Endodermal cell (in vitro differentiated cells): Measurements from ENCODE around the gene FZD1. TPM values are rescaled to one million over a fixed set of nuclear protein-coding genes. Genes with fewer than 3 reads are reported as not detected.

Source experiments
- DNase-seq: peaks from one replicate; pipeline ENCODE4 v3.0.0-alpha.2; 2017
- H3K27ac ChIP-seq: 2 replicates; pipeline ENCODE4 v1.5.1; 2013; ENCODE audit warnings: mild to moderate bottlenecking, low read depth, low read length, moderate library complexity
- H3K27me3 ChIP-seq: 2 replicates; pipeline ENCODE4 v1.6.1; 2013; ENCODE audit warnings: mild to moderate bottlenecking, low read length, moderate library complexity; ENCODE audit not compliant: insufficient read depth, control insufficient read depth, poor library complexity, severe bottlenecking
- H3K36me3 ChIP-seq: 2 replicates; pipeline ENCODE4 v1.7.0; 2013; ENCODE audit warnings: mild to moderate bottlenecking, low read length, moderate library complexity; ENCODE audit not compliant: control insufficient read depth, insufficient read depth
- H3K4me1 ChIP-seq: one replicate; pipeline ENCODE4 v1.7.0; 2013; ENCODE audit warnings: low read length; ENCODE audit not compliant: control insufficient read depth, insufficient read depth
- H3K4me3 ChIP-seq: 2 replicates; pipeline ENCODE4 v1.5.1; 2013; ENCODE audit warnings: mild to moderate bottlenecking, low read length, moderate library complexity
- H3K9ac ChIP-seq: 2 replicates; pipeline ENCODE4 v1.6.1; 2013; ENCODE audit warnings: mild to moderate bottlenecking, low read length, moderate library complexity; ENCODE audit not compliant: poor library complexity, severe bottlenecking; ENCODE audit errors: extremely low read depth
- H3K9me3 ChIP-seq: 2 replicates; pipeline ENCODE4 v1.6.1; 2013; ENCODE audit warnings: mild to moderate bottlenecking, low read length, moderate library complexity; ENCODE audit not compliant: control insufficient read depth
- H3K27ac Mint-ChIP-seq: 2 replicates; pipeline ENCODE4 v1.8.0; 2020; ENCODE audit warnings: mixed read lengths
- H3K27me3 Mint-ChIP-seq: 2 replicates; pipeline ENCODE4 v1.8.0; 2021; ENCODE audit warnings: mild to moderate bottlenecking, mixed read lengths; ENCODE audit not compliant: insufficient read depth
- H3K36me3 Mint-ChIP-seq: 2 replicates; pipeline ENCODE4 v1.8.0; 2020; ENCODE audit warnings: low read depth, mixed read lengths
- H3K4me1 Mint-ChIP-seq: 2 replicates; pipeline ENCODE4 v1.8.0; 2020; ENCODE audit warnings: mixed read lengths
- H3K4me3 Mint-ChIP-seq: 2 replicates; pipeline ENCODE4 v1.8.0; 2020; ENCODE audit warnings: mild to moderate bottlenecking, moderate library complexity, mixed read lengths
- H3K9me3 Mint-ChIP-seq: 2 replicates; pipeline ENCODE4 v1.8.0; 2020; ENCODE audit warnings: mild to moderate bottlenecking, mixed read lengths
- WGBS, 2 experiments: methylation state at CpG; one replicate each; pipeline versions ENCODE4 v1.1.5 to v1.1.7; 2013; ENCODE audit warnings: missing lambda C conversion rate in 2 of 2, mixed read lengths in 1 of 2; ENCODE audit not compliant: insufficient coverage in 1 of 2, insufficient read length in 1 of 2; 5-methylcytosine and 5-hydroxymethylcytosine counted together
- total RNA-seq, 2 donors: library from RNA; stranded (reverse); fragmentation: NEBNext Ultra II Directional in 1 of 2; extraction: Animal tissue kit (Norgen Biotek cat#: 25700) in 1 of 2; gene quantifications; 2 replicates in 1 of 2; 3 replicates in 1 of 2; pipeline ENCODE4 v1.2.1, GENCODE V29; 2021
- TF ChIP-seq, protein P1 (sequence below): fragments of 200-600 bp; sonication (generic); conservative IDR thresholded peaks from 2 replicates; pipeline ENCODE4 v1.5.0; 2021; ENCODE audit warnings: antibody characterized with exemption, mild to moderate bottlenecking

Gene FZD1
- total RNA-seq, 2 donors from 2014 or later, result 2.5 to 4.7 TPM

- H3K27me3 Mint-ChIP-seq, result peaks cover 42% of the 10 kb centered on the region
- H3K27me3 ChIP-seq, result peaks cover 6% of the 10 kb centered on the region
- TF ChIP-seq, protein P1, sequence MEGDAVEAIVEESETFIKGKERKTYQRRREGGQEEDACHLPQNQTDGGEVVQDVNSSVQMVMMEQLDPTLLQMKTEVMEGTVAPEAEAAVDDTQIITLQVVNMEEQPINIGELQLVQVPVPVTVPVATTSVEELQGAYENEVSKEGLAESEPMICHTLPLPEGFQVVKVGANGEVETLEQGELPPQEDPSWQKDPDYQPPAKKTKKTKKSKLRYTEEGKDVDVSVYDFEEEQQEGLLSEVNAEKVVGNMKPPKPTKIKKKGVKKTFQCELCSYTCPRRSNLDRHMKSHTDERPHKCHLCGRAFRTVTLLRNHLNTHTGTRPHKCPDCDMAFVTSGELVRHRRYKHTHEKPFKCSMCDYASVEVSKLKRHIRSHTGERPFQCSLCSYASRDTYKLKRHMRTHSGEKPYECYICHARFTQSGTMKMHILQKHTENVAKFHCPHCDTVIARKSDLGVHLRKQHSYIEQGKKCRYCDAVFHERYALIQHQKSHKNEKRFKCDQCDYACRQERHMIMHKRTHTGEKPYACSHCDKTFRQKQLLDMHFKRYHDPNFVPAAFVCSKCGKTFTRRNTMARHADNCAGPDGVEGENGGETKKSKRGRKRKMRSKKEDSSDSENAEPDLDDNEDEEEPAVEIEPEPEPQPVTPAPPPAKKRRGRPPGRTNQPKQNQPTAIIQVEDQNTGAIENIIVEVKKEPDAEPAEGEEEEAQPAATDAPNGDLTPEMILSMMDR, result no peak
- no peak overlapping the region for H3K4me3 Mint-ChIP-seq
- DNase-seq, result no peak
- 89 to 95% methylated on average over 4 to 5 of the region's 5 CpGs for WGBS, 2 experiments
- H3K9ac ChIP-seq, result no peak overlapping the region
- peaks cover 10% of the 10 kb centered on the region for H3K4me1 Mint-ChIP-seq
- no peaks in the 10 kb centered on the region for H3K36me3 Mint-ChIP-seq
- no peaks in the 10 kb centered on the region for H3K9me3 Mint-ChIP-seq
- no peak overlapping the region for H3K4me3 ChIP-seq
- no peak overlapping the region for H3K27ac Mint-ChIP-seq
- no peaks in the 10 kb centered on the region for H3K36me3 ChIP-seq
- H3K9me3 ChIP-seq, result no peaks in the 10 kb centered on the region
- no peak overlapping the region for H3K27ac ChIP-seq
- peaks cover 4% of the 10 kb centered on the region for H3K4me1 ChIP-seq
Measured at GRCh38 chr7:91291302-91291701, 27.1 kb downstream of the FZD1 start.

GRCh38 chr7:91291902-91292301 lies 27.7 kb downstream of the FZD1 start:
- Mint-ChIP-seq H3K36me3 (no peaks in the 10 kb centered on the region), H3K4me3 (no peak overlapping the region), H3K27ac (no peak overlapping the region), H3K9me3 (peaks cover 2% of the 10 kb centered on the region), H3K4me1 (peaks cover 9% of the 10 kb centered on the region), H3K27me3 (peaks cover 38% of the 10 kb centered on the region)
- H3K9me3 ChIP-seq, result peaks cover 2% of the 10 kb centered on the region
- H3K4me3 ChIP-seq, result no peak overlapping the region
- H3K9ac ChIP-seq, result no peak overlapping the region
- TF ChIP-seq, protein P1, result no peak
- no peak for DNase-seq
- peaks cover 6% of the 10 kb centered on the region for H3K27me3 ChIP-seq
- H3K27ac ChIP-seq, result no peak overlapping the region
- 95% methylated on average over 1 of the region's 1 CpG; no CpG with 5 or more reads in 1 of the 2 experiments for WGBS, 2 experiments
- peaks cover 4% of the 10 kb centered on the region for H3K4me1 ChIP-seq
- no peaks in the 10 kb centered on the region for H3K36me3 ChIP-seq

DNA sequence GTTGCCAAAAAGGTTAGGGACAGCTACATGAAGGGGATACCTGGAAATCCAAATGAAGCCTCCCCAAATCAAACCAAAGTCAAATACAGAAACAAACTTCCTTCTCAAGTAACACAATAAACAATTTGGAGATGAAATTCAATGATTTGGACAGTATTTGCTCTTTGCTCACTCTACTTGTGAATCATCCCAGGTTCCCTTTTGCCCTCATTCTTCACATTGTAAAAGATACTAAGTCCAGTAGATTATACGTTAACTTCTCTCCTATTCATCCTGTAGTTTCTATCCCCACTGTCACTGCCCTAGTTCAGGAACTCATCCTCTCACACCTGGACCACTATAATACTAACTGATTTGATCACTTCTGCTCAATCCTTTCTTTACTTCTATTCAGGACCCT lies 28.3 kb downstream of the FZD1 start:
- Mint-ChIP-seq H3K4me3 (no peak overlapping the region), H3K27ac (no peak overlapping the region), H3K9me3 (peaks cover 4% of the 10 kb centered on the region), H3K36me3 (no peaks in the 10 kb centered on the region), H3K4me1 (peaks cover 3% of the 10 kb centered on the region), H3K27me3 (peaks cover 37% of the 10 kb centered on the region)
- Histone ChIP-seq H3K4me3 (no peak overlapping the region), H3K4me1 (no peaks in the 10 kb centered on the region), H3K27ac (no peak overlapping the region), H3K9me3 (peaks cover 3% of the 10 kb centered on the region), H3K9ac (no peak overlapping the region), H3K36me3 (no peaks in the 10 kb centered on the region), H3K27me3 (peaks cover 6% of the 10 kb centered on the region)
- TF ChIP-seq, protein P1, result no peak
- WGBS, 2 experiments, result 90 to 100% methylated on average over 1 of the region's 1 CpG
- no peak for DNase-seq
